HG02678 (cell line): ENCODE data around the gene POU6F2.

ENCODE experiments used
- ATAC-seq: cut with Tn5 transposase; IDR thresholded peaks from one replicate; pipeline ENCODE4 v1.9.1; 2021; ENCODE audit warnings: mild to moderate bottlenecking, moderate library complexity; ENCODE audit not compliant: unreplicated experiment

POU6F2 gene

GRCh38 chr7:39069031-39069430 is 91.3 kb downstream of the POU6F2 start:
- no peak for ATAC-seq

- ATAC-seq, result no peak
Measured at GRCh38 chr7:39069896-39070881, 92.5 kb downstream of the POU6F2 start.

- no peak for ATAC-seq
Measured at GRCh38 chr7:39071116-39071515, 93.4 kb downstream of the POU6F2 start.

- no peak for ATAC-seq
Measured at GRCh38 chr7:39073432-39073831, 95.7 kb downstream of the POU6F2 start.

GRCh38 chr7:39075210-39075609 is 97.5 kb downstream of the POU6F2 start:
- no peak for ATAC-seq

GRCh38 chr7:39083781-39084180 is 106.1 kb downstream of the POU6F2 start:
- ATAC-seq, result no peak

- ATAC-seq, result no peak
Measured at GRCh38 chr7:39084349-39084748, 106.6 kb downstream of the POU6F2 start.

GRCh38 chr7:39085189-39085588 is 107.5 kb downstream of the POU6F2 start:
- no peak for ATAC-seq

GRCh38 chr7:39085590-39086049 is 107.9 kb downstream of the POU6F2 start:
- no peak for ATAC-seq

- no peak for ATAC-seq
Measured at GRCh38 chr7:39086638-39087360, 109.1 kb downstream of the POU6F2 start.

- ATAC-seq, result no peak
Measured at GRCh38 chr7:39088730-39089593, 111.3 kb downstream of the POU6F2 start.

GRCh38 chr7:39091145-39091544 is 113.4 kb downstream of the POU6F2 start:
- no peak for ATAC-seq

- no peak for ATAC-seq
Measured at GRCh38 chr7:39091774-39092173, 114.1 kb downstream of the POU6F2 start.

GRCh38 chr7:39094731-39095130 is 117.0 kb downstream of the POU6F2 start:
- ATAC-seq, result no peak

GRCh38 chr7:39095875-39096619 is 118.3 kb downstream of the POU6F2 start:
- no peak for ATAC-seq

- ATAC-seq, result no peak
Measured at GRCh38 chr7:39098506-39098905, 120.8 kb downstream of the POU6F2 start.

GRCh38 chr7:39099146-39099545 is 121.4 kb downstream of the POU6F2 start:
- no peak for ATAC-seq

GRCh38 chr7:39100270-39100669 is 122.6 kb downstream of the POU6F2 start:
- ATAC-seq, result no peak

GRCh38 chr7:39102234-39102633 is 124.5 kb downstream of the POU6F2 start:
- no peak for ATAC-seq

- no peak for ATAC-seq
Measured at GRCh38 chr7:39105720-39106119, 128.0 kb downstream of the POU6F2 start.
